HL-60 (cell line): ENCODE data around the gene CNIH3.

Experiments
- CTCF ChIP-seq: IDR thresholded peaks from one replicate; pipeline ENCODE4 v1.5.1; 2011; ENCODE audit warnings: low read length, control low read depth, inconsistent platforms; ENCODE audit not compliant: insufficient read depth
- GABPA ChIP-seq: IDR thresholded peaks from 2 replicates; pipeline ENCODE4 v1.6.1; 2012; ENCODE audit warnings: low read depth
- POLR2AphosphoS5 ChIP-seq: IDR thresholded peaks from 2 replicates; pipeline ENCODE4 v1.6.1; 2012; ENCODE audit warnings: low read depth

- TF ChIP-seq CTCF: no peak
- TF ChIP-seq POLR2AphosphoS5: no peak
- TF ChIP-seq GABPA: no peak
Measured at GRCh38 chr1:224749916-224750315, 133.8 kb downstream of the CNIH3 start.
